GM12872 (cell line): ENCODE measurements around the gene TLX1.

Experiments
- CTCF ChIP-seq: IDR thresholded peaks from 3 replicates; pipeline ENCODE4 v1.5.1; 2011; ENCODE audit warnings: low read depth, mild to moderate bottlenecking, low read length, moderate library complexity; ENCODE audit not compliant: insufficient read depth

TLX1 gene

DNA sequence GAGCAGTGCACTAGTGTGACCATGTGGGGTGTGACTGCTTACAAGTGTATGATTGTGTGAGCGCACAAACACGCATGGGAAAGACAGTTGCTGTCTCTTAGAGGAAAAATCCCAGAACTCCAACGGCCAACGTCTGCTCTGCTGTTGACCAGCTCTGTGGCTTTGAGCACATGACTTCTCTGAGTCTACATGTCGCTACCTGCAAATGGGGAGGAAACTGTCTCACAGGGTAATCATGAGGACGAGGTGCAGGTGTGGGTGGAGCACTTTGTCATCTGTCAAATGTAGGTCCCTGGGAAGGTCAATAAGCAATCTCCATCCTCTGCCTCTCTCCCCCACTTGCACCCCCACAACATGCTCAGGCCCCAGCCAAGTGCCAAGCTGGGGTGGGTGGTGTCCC is 31.2 kb upstream of the TLX1 start:
- TF ChIP-seq CTCF: no peak

DNA sequence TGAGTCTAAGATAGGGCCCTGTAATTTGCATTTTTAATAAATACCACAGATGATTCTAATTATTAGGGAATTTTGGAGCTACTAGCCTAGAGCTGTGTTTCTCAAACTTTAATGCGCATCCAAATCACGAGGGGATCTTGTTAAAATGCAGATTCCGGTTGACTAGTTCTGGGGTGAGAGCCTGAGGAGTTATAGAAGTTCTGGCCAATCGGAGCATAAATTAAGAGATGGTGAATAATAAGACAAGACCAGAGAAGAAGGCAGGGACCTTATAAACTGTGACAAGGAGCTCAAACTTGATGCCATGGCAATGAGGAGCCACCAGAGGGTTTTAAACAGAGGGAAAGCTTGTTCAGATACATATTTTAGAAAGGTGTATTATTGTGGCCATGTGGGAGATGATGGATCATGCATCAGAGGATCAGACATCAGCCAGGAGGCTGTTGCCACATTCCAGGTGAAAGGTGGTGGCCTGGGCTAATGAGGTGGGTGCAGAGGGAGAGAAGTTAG is 29.7 kb upstream of the TLX1 start:
- no peak for TF ChIP-seq CTCF

- TF ChIP-seq CTCF: no peak
Observed at GRCh38 chr10:101103430-101103829, 27.7 kb upstream of the TLX1 start.

- no peak for TF ChIP-seq CTCF
Observed at GRCh38 chr10:101106351-101106750, 24.7 kb upstream of the TLX1 start.

- no peak for TF ChIP-seq CTCF
Observed at GRCh38 chr10:101107771-101108170, 23.3 kb upstream of the TLX1 start.

DNA sequence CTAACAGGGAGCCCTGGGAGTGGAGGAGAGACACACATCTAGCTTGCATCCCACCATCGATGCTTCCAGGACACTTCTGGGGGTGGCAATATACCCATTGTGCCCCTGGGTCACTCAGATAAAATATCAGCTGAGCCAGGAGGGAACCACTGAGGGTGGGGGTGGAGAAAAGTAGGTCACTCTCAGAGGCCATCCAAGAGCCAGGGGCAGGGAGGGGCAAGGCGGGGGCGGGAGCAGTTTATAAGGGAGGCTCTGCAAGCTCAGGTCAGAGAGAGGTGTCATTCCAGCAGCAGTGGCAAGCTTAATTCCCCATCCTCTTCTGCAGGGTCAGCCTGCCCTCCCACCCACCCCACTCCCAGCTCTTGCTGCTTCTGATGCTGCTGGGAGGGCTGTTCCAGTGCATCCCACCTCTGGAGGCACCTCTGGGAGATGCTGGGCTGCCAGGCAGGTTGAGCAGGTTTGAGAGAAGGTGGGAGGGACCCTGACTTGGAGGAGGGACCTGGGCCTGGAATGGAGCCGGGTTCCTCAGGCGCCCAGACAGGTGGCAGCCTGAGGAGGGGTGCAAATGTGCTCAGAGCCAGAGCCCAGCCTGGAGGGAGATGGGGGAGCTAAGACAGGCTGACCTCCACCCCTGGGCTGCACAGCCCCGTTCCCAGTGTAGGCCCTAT is 20.1 kb upstream of the TLX1 start:
- no peak for TF ChIP-seq CTCF

DNA sequence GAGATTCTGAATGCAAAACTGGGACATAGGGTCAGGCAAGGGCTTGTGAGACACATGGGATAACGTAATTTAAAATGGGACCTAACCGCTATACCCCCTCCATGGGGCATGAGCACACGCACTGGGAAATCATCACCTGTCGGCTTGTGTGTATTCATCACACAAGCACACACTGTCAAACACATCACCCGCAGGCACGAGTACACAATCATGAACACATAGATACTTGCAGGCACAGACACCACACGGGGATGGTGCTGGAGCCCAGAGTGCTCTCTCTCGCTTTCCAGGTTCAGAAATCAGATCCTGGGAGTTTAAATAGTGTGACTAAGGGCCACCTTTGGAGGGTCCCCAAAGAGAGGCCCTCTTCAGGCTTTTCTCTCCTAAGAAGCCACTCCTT is 19.6 kb upstream of the TLX1 start:
- TF ChIP-seq CTCF: no peak
